Measurements from ENCODE around the gene PPM1A. TPM values are rescaled to one million over a fixed set of nuclear protein-coding genes. Genes with fewer than 3 reads are reported as not detected.

PPM1A gene
- total RNA-seq, 2 experiments from 2014 or later: 40.0 to 40.5 TPM

GRCh38 chr14:60294411-60295069 lies 45.5 kb downstream of the PPM1A start:
- Mint-ChIP-seq H3K36me3 (ENCODE audit: low read depth) (peaks cover 17% of the 10 kb centered on the region), H3K4me1 (ENCODE audit: low read depth) (no peaks in the 10 kb centered on the region), H3K4me3 (no peak overlapping the region), H3K9me3 (no peaks in the 10 kb centered on the region), H3K27me3 (no peaks in the 10 kb centered on the region), H3K27ac (no peak overlapping the region)
- ChIA-PET POLR2A (interaction anchor here (1.1 kb wide), 1 partner anchor 9 kb away, joined by 3 read pairs; no protein-coding TSS in a partner anchor), CTCF (no interaction called here)
- intact Hi-C loops (cut with micrococcal nuclease): no loop called here
- ATAC-seq (no peak), DNase-seq (no peak)
- no peak for TF ChIP-seq CTCF (IDR thresholded peaks at IDR 0.05)

DNA sequence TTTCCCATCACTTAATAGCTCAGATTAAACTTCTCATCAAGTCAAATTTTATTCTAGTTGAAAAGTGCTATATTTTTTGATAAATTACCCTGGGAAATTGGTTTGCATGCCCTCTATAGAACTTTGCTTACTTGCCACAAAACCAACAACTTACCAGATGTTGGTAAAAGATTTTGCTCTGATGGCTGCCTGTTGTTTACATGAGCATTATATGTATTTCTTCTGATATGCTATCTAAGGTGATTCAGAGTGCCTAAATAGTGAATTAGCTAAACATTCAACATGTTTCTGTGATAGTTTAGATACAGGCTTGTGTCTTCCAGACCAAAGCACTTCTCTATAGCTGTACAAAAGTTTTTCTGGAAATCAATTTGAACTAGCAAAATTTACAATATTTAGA lies 51.0 kb downstream of the PPM1A start:
- no peak for TF ChIP-seq CTCF (IDR thresholded peaks at IDR 0.05)
- no peak for DNase-seq
- no peaks in the 10 kb centered on the region for H3K4me1 Mint-ChIP-seq (ENCODE audit: low read depth)
- intact Hi-C loops (cut with micrococcal nuclease): no loop called here
- ChIA-PET CTCF (interaction anchor here (1.1 to 1.6 kb wide), 3 partner anchors 10 to 31 kb away, joined by 3 to 8 read pairs (median 5); no protein-coding TSS in a partner anchor), POLR2A (no interaction called here)
- no peaks in the 10 kb centered on the region for H3K9me3 Mint-ChIP-seq
- ATAC-seq: no peak
- no peak overlapping the region for H3K4me3 Mint-ChIP-seq
- H3K27me3 Mint-ChIP-seq: no peaks in the 10 kb centered on the region
- no peak overlapping the region for H3K27ac Mint-ChIP-seq
- H3K36me3 Mint-ChIP-seq (ENCODE audit: low read depth): no peaks in the 10 kb centered on the region

DNA sequence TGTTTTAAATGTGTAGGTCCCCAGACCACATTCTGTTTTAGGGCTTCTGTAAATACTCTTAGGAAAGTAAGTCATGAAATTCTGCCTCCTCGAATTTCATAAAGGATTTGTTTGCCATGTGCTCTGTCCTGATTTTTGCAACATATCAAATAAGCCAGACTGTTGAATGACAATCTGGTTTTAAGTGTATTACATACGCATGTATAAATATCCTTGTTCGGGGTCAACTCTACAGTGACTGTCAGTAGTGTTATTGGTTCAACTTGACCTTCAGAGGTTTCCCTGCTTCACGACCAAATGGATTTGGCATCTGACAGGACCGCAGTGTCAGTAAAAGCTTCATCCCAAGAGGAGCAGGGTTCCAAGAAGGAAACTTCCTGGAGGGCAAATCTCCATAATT lies 52.7 kb downstream of the PPM1A start:
- intact Hi-C loops (cut with micrococcal nuclease): no loop called here
- Mint-ChIP-seq H3K4me1 (ENCODE audit: low read depth) (no peaks in the 10 kb centered on the region), H3K4me3 (no peak overlapping the region), H3K27ac (no peak overlapping the region), H3K36me3 (ENCODE audit: low read depth) (no peaks in the 10 kb centered on the region), H3K27me3 (no peaks in the 10 kb centered on the region), H3K9me3 (peaks cover 8% of the 10 kb centered on the region)
- CTCF ChIA-PET: no interaction called here
- no peak for TF ChIP-seq CTCF (IDR thresholded peaks at IDR 0.05)
- ATAC-seq (no peak), DNase-seq (no peak)
- POLR2A ChIA-PET: interaction anchor here (1.5 kb wide), 1 partner anchor 26 kb away, joined by 5 read pairs; no protein-coding TSS in a partner anchor

- intact Hi-C loops (cut with micrococcal nuclease): no loop called here
- DNase-seq (no peak), ATAC-seq (no peak)
- no peaks in the 10 kb centered on the region for H3K27me3 Mint-ChIP-seq
- H3K36me3 Mint-ChIP-seq (ENCODE audit: low read depth): no peaks in the 10 kb centered on the region
- H3K4me1 Mint-ChIP-seq (ENCODE audit: low read depth): no peaks in the 10 kb centered on the region
- POLR2A ChIA-PET: interaction anchor here (0.9 kb wide), 1 partner anchor 8 kb away, joined by 3 read pairs; no protein-coding TSS in a partner anchor
- H3K4me3 Mint-ChIP-seq: no peak overlapping the region
- no peak for TF ChIP-seq CTCF (IDR thresholded peaks at IDR 0.05)
- no peak overlapping the region for H3K27ac Mint-ChIP-seq
- peaks cover 8% of the 10 kb centered on the region for H3K9me3 Mint-ChIP-seq
- CTCF ChIA-PET: interaction anchor here (1.2 to 1.5 kb wide), 3 partner anchors 29 to 104 kb away, joined by 3 to 4 read pairs (median 3); no protein-coding TSS in a partner anchor
These were observed 53.6 kb downstream of the PPM1A start for GRCh38 chr14:60302663-60303062.

- intact Hi-C loops (cut with micrococcal nuclease): no loop called here
- no peaks in the 10 kb centered on the region for H3K4me1 Mint-ChIP-seq (ENCODE audit: low read depth)
- no peak overlapping the region for H3K4me3 Mint-ChIP-seq
- CTCF ChIA-PET: interaction anchor here (0.8 to 1.5 kb wide), 4 partner anchors 28 to 239 kb away, joined by 3 to 4 read pairs (median 3); no protein-coding TSS in a partner anchor
- H3K36me3 Mint-ChIP-seq (ENCODE audit: low read depth): no peaks in the 10 kb centered on the region
- no peak overlapping the region for H3K27ac Mint-ChIP-seq
- H3K27me3 Mint-ChIP-seq: no peaks in the 10 kb centered on the region
- DNase-seq (no peak), ATAC-seq (no peak)
- peaks cover 8% of the 10 kb centered on the region for H3K9me3 Mint-ChIP-seq
- POLR2A ChIA-PET: interaction anchor here (0.9 kb wide), 1 partner anchor 9 kb away, joined by 3 read pairs; no protein-coding TSS in a partner anchor
- TF ChIP-seq CTCF (IDR thresholded peaks at IDR 0.05): no peak
These were observed 54.7 kb downstream of the PPM1A start for GRCh38 chr14:60303745-60304144.

Data from activated CD8-positive, alpha-beta T cell treated with anti-CD3 and anti-CD28 coated beads for 36 hours (primary cell).